Activated naive CD8-positive, alpha-beta T cell (primary cell): ENCODE data around the gene TMA7B.
"Not testable (repeated sequence)": the region's sequence is repeated elsewhere in the genome, so short reads cannot be mapped to it uniquely, and the experiment has no call there.

ENCODE experiments used
- H3K27ac Mint-ChIP-seq: one replicate; pipeline ENCODE4 v1.8.0; 2021; ENCODE audit warnings: mixed read lengths
- H3K27me3 Mint-ChIP-seq: one replicate; pipeline ENCODE4 v1.8.0; 2021; ENCODE audit warnings: mixed read lengths
- H3K36me3 Mint-ChIP-seq: one replicate; pipeline ENCODE4 v1.8.0; 2021; ENCODE audit warnings: mixed read lengths
- H3K4me1 Mint-ChIP-seq: one replicate; pipeline ENCODE4 v1.8.0; 2021; ENCODE audit warnings: low read depth, mixed read lengths
- H3K4me3 Mint-ChIP-seq: one replicate; pipeline ENCODE4 v1.8.0; 2021; ENCODE audit warnings: mild to moderate bottlenecking, mixed read lengths
- H3K9me3 Mint-ChIP-seq: one replicate; pipeline ENCODE4 v1.8.0; 2021; ENCODE audit warnings: low read depth, mixed read lengths

Gene TMA7B

GRCh38 chr22:39979048-39979447, 18.9 kb downstream of the TMA7B start:
- peaks cover 5% of the 10 kb centered on the region for H3K36me3 Mint-ChIP-seq
- H3K4me1 Mint-ChIP-seq: peaks cover 40% of the 10 kb centered on the region
- H3K4me3 Mint-ChIP-seq: no peak overlapping the region
- H3K9me3 Mint-ChIP-seq: peaks cover 6% of the 10 kb centered on the region
- peak overlapping the region; percentile 80 for H3K27ac Mint-ChIP-seq
- H3K27me3 Mint-ChIP-seq: no peaks in the 10 kb centered on the region

- Mint-ChIP-seq H3K27ac (peak overlapping the region; percentile 80), H3K36me3 (peaks cover 5% of the 10 kb centered on the region), H3K4me1 (peaks cover 42% of the 10 kb centered on the region), H3K27me3 (no peaks in the 10 kb centered on the region), H3K4me3 (no peak overlapping the region), H3K9me3 (peaks cover 6% of the 10 kb centered on the region)
Observed at GRCh38 chr22:39979458-39979857, 19.3 kb downstream of the TMA7B start.

DNA sequence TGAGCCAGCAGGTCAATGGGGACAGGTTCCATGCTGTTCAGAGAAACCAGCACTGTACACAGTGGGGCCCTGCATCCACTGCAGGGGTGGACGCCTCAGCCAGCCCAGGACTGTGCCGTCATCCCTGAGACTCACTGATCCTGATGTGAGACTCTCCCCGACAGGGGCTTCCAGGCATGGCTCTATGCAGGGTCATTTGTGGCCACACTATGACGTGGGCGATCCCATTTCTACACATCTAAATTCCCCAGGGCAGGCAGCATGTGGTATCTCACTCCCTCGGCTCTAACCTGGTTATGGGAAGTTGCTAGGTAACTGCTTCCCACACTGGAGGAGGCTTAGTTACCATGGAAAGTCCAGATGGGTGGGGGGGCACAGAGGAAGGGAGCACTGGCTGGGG, 20.4 kb downstream of the TMA7B start:
- Mint-ChIP-seq H3K36me3 (peaks cover 2% of the 10 kb centered on the region), H3K4me1 (peaks cover 48% of the 10 kb centered on the region), H3K9me3 (peaks cover 6% of the 10 kb centered on the region), H3K27ac (peak overlapping the region; percentile 41), H3K4me3 (no peak overlapping the region), H3K27me3 (no peaks in the 10 kb centered on the region)

GRCh38 chr22:39983346-39983745, 23.1 kb downstream of the TMA7B start:
- Mint-ChIP-seq H3K27me3 (no peaks in the 10 kb centered on the region), H3K4me3 (no peak overlapping the region), H3K36me3 (peaks cover 2% of the 10 kb centered on the region), H3K4me1 (peaks cover 51% of the 10 kb centered on the region), H3K27ac (peak overlapping the region; percentile 77), H3K9me3 (peaks cover 6% of the 10 kb centered on the region)

DNA sequence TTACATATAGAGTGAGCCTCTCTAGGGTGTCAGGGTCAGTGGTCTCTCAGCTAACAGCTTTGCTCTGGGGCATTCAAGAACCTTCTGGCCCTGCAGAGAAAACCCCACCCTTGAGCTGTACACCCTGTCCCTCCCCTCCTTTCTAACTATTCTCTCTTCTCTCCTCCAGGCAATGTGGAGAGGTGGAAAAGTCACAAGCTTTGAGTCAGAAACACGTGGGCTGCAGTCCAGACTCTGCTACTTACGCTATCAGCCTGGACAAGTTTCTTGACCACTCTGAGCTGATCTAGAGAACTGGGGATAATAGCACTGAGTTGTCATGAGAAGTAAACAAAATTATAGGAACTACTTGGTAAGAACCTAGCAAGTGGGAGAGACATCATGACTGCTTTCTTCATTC, 23.8 kb downstream of the TMA7B start:
- Mint-ChIP-seq H3K27ac (peak overlapping the region; percentile 10), H3K36me3 (peaks cover under 1% of the 10 kb centered on the region), H3K27me3 (no peaks in the 10 kb centered on the region), H3K4me1 (peaks cover 47% of the 10 kb centered on the region), H3K4me3 (no peak overlapping the region), H3K9me3 (peaks cover 4% of the 10 kb centered on the region)

- H3K4me1 Mint-ChIP-seq: peaks cover 40% of the 10 kb centered on the region
- H3K4me3 Mint-ChIP-seq: no peak overlapping the region
- no peaks in the 10 kb centered on the region for H3K36me3 Mint-ChIP-seq
- no peaks in the 10 kb centered on the region for H3K9me3 Mint-ChIP-seq
- no peak overlapping the region for H3K27ac Mint-ChIP-seq
- H3K27me3 Mint-ChIP-seq: no peaks in the 10 kb centered on the region
Observed at GRCh38 chr22:39984746-39985145, 24.5 kb downstream of the TMA7B start.

DNA sequence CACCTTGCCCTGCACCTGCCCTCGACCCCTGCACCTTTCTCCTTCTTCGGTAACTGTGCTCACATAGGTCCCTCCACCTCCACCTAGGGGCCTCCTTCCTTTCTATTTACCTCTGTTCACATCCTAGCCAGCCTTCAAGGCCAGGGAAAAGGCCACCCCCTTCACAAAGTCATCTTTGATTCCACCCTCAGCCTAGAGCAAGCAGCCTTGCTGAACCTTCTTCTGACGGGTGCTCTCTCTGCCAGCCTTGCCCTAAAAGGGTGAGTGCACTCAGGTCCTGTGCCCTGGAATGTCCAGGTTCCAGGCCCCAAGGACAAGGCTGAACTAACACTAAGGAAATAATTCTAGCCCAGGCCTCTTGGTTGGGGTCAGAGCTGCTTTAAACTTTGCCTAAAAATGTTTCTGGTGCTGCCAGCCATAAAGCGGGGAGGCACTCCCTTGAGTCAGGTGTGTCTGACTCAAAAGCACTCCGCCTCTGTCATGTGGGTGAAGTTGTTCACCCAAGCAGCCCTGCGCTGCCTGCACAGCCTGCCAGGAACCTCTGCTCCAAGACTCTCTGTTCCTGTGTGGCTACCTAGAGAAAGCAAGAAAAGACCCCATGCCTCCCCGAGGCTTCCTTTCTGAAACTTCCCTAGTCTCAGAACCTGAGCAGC, 25.3 kb downstream of the TMA7B start:
- Mint-ChIP-seq H3K36me3 (no peaks in the 10 kb centered on the region), H3K27me3 (no peaks in the 10 kb centered on the region), H3K9me3 (no peaks in the 10 kb centered on the region), H3K4me3 (peak overlapping the region; percentile 4), H3K27ac (no peak overlapping the region), H3K4me1 (peaks cover 32% of the 10 kb centered on the region)

- H3K27ac Mint-ChIP-seq: peak overlapping the region; percentile 78
- no peaks in the 10 kb centered on the region for H3K9me3 Mint-ChIP-seq
- no peak overlapping the region for H3K4me3 Mint-ChIP-seq
- H3K4me1 Mint-ChIP-seq: peaks cover 29% of the 10 kb centered on the region
- no peaks in the 10 kb centered on the region for H3K36me3 Mint-ChIP-seq
- no peaks in the 10 kb centered on the region for H3K27me3 Mint-ChIP-seq
Observed at GRCh38 chr22:39988386-39989114, 28.4 kb downstream of the TMA7B start.

DNA sequence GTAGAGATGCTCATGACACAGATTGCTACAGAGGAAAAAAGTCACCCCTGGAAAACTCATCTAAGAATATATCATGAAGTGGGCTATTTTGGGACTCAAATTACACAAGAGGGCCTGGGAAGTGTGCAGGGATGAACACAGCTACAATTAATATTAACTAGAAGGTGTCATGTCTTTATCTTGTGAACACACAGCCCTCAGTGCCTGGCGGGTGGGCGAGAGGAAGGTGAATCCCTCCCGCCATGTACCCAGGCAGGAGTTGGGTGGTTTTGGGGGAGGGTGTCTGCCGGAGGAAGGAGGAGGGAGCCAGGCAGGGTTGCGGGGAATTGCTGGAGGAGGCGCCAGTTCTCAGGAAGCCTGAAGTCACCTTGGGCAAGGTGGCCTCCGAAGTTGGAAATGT, 29.4 kb downstream of the TMA7B start:
- H3K27ac Mint-ChIP-seq: no peak overlapping the region
- peaks cover 1% of the 10 kb centered on the region for H3K27me3 Mint-ChIP-seq
- H3K4me3 Mint-ChIP-seq: no peak overlapping the region
- H3K9me3 Mint-ChIP-seq: no peaks in the 10 kb centered on the region
- no peaks in the 10 kb centered on the region for H3K36me3 Mint-ChIP-seq
- H3K4me1 Mint-ChIP-seq: peaks cover 30% of the 10 kb centered on the region

GRCh38 chr22:39990686-39991085, 30.5 kb downstream of the TMA7B start:
- H3K27me3 Mint-ChIP-seq: peaks cover 1% of the 10 kb centered on the region
- no peak overlapping the region for H3K27ac Mint-ChIP-seq
- H3K4me3 Mint-ChIP-seq: no peak overlapping the region
- no peaks in the 10 kb centered on the region for H3K36me3 Mint-ChIP-seq
- no peaks in the 10 kb centered on the region for H3K9me3 Mint-ChIP-seq
- H3K4me1 Mint-ChIP-seq: peaks cover 24% of the 10 kb centered on the region

DNA sequence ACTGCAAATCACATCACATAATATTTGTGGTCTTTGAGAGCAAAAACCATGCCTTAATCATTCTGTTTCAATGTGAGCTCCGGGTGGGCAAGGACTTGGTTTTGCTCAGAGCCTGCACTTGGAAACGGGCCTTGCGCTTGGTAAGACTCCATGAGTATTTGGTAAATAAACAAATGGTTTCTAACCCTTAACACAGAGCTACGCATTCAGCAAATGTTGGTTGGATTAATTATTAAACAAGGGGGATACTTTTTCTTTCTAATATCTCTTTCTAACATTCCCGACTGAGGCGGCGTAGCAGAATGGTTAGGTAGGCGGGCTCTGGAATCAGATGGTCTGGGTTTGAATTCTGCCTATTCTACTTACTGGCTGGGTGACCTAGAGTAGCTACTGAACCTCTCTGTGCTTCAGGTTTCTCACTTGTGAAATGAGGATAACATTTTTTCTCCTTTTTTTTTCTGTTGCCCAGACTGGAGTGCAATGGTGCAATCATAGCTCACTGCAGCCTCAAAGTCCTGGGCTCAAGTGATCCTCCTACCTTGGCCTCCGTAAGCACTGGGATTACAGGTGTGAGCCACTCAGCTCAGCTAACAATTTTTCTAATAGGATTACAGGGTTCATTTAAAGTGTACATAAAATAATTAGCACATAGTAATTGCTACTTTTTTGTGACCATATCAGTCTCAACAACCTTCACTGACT, 31.1 kb downstream of the TMA7B start:
- H3K36me3 Mint-ChIP-seq: no peaks in the 10 kb centered on the region
- H3K4me1 Mint-ChIP-seq: peaks cover 20% of the 10 kb centered on the region
- H3K4me3 Mint-ChIP-seq: no peak overlapping the region
- H3K27ac Mint-ChIP-seq: no peak overlapping the region
- no peaks in the 10 kb centered on the region for H3K9me3 Mint-ChIP-seq
- H3K27me3 Mint-ChIP-seq: peaks cover 1% of the 10 kb centered on the region

DNA sequence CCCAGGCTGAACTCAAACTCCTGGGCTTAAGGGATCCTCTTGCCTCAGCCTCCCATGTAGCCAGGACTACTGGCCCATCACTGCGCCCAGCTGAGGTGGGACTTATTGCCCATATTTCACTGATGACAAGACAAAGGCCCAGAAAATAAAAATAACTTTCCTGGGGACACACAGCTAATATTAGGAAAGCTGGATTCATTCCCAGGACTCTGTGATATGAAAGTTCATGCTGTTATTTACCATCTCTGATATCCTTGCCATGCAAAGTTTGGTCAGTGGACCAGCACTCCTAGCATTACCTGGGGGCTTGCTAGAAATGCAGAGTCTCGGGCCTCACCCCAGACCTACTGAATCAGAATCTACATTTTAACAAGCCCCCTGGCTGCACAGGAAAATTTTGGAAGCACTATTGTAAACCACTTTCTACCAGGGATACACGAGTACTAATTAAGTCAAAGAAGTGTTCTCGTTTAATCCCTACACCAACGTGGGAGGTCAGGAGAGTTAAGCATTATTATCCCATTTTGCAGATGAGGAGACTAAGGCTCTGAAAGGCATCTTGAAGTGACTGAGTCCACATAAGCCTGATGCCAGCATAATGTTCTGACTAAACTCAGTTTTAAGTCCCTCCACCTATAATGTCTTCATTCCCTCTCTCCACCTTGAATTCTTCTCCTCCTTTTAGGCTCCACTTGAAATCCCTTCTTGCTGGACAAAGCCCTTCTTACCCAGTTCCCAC, 32.1 kb downstream of the TMA7B start:
- peaks cover under 1% of the 10 kb centered on the region for H3K36me3 Mint-ChIP-seq
- H3K27me3 Mint-ChIP-seq: peaks cover 3% of the 10 kb centered on the region
- peaks cover 18% of the 10 kb centered on the region for H3K4me1 Mint-ChIP-seq
- peak overlapping the region; percentile 61 for H3K27ac Mint-ChIP-seq
- H3K9me3 Mint-ChIP-seq: no peaks in the 10 kb centered on the region
- H3K4me3 Mint-ChIP-seq: no peak overlapping the region

DNA sequence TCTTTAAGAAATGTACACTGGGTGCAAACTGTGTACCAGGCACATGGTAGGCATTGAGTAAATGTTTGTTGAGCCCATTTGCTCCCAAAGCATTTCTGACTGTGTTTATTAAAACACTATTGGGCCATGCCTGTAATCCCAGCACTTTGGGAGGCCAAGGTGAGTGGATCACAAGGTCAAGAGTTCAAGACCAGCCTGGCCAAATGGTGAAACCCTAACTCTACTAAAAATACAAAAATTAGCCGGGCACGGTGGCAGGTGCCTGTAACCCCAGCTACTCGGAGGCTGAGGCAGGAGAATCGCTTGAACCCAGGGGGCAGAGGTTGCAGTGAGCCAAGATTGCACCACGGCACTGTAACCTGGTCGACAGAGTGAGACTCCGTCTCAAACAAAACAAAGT, 32.7 kb downstream of the TMA7B start:
- H3K9me3 Mint-ChIP-seq, H3K4me3 Mint-ChIP-seq, H3K27me3 Mint-ChIP-seq, H3K36me3 Mint-ChIP-seq: not testable (repeated sequence)
- Mint-ChIP-seq H3K4me1 (peaks cover 18% of the 10 kb centered on the region), H3K27ac (peak overlapping the region; percentile 61)

DNA sequence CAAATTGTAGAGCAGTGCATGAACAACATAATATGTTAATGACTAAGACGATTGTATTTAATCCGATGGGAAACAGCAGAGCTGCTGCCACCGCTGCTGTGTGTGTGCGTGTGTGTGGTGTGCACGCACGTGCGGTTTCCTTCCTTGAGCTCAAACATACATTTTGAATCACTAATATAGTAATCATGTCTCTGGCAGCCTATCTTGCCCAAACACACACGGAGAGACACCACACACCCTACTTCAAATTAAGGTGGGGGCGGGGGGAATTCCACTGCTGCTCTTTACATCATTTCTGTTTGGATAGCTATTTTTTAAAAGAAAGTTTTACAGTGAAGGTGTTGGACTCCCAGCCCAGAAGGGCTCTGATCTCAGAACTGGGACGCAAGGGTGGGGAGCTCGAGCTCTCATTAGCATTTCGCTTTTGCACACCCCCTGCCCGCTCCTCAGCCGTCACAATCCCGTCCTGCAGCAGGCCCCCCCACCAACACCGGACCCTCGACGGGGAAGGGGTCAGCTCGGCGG, 33.9 kb downstream of the TMA7B start:
- Mint-ChIP-seq H3K9me3 (no peaks in the 10 kb centered on the region), H3K4me1 (peaks cover 18% of the 10 kb centered on the region), H3K27me3 (peaks cover 3% of the 10 kb centered on the region), H3K36me3 (peaks cover 3% of the 10 kb centered on the region), H3K4me3 (peak overlapping the region; percentile 85), H3K27ac (peak overlapping the region; percentile 90)
